GM19463 (cell line): ENCODE data around the gene DNAH17.

Experiments used
- ATAC-seq: cut with Tn5 transposase; IDR thresholded peaks from one replicate; pipeline ENCODE4 v1.9.1; 2021; ENCODE audit warnings: mild to moderate bottlenecking, moderate library complexity; ENCODE audit not compliant: unreplicated experiment

The DNAH17 gene

DNA sequence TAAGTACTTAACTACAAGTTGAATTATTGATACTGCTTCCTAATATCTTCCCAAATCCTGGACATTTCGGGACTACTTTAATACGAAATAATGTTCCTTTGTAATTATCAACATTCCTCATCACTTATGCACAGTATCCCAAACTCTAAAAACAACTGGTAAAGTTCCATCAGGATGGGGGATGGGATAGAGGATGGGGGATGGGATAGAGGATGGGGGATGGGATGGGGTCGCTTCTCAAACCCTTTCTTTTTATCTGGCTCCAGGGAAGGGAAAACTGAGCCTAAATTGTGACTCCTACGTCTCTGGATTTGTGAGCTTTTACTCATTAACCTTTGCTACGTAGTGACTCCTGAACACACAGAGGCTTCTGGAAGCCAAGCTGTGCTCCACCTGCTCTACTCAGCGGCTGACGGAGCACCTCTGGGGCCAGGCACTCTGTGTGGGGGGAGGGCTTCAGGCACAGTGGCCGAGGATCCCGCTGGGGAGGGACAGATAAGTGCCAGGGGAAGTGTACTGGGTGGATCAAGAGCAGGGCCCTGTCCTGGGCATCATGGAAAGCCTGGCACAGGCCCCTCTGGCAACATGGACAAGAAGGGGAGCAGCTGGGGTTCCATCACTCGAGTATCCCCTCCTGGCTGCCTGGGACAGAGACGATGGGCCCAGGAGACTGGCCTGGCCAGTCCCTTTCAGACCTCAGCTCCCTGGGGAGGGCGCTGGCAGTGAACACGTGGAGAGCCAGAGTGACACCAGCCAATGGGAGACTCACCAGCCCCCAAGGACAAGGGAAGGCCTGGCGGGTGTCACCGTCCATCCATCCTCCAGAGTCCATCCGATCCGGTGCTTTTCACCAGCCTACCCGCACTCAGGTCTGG lies 142.5 kb downstream of the DNAH17 start:
- ATAC-seq = no peak

DNA sequence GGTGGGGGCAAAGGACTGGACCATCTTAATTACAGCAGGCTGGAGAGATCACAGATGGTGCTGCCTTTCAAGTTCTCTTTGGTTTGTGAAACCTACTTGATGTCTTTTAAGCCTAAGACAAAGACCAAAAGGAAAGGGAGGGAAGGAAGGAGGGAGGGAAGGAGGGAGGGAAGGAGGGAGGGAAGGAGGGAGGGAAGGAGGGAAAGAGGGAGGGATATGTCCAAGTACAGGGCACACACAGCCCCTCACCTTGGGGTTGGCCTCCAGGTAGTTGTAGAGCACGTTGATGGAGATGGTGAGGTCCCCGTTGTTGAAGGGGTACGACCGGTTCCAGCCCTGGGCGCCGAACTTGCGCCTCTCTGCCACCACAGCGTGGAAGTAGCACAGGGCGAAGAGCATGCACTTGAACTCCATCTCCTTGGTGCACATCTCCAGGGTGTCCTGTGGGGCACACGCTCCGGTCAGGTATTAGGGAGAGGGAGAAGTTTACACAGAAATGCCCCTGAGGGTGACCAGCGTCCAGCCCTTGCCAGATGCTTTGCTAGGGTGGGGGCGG lies 143.3 kb downstream of the DNAH17 start:
- ATAC-seq = no peak

DNA sequence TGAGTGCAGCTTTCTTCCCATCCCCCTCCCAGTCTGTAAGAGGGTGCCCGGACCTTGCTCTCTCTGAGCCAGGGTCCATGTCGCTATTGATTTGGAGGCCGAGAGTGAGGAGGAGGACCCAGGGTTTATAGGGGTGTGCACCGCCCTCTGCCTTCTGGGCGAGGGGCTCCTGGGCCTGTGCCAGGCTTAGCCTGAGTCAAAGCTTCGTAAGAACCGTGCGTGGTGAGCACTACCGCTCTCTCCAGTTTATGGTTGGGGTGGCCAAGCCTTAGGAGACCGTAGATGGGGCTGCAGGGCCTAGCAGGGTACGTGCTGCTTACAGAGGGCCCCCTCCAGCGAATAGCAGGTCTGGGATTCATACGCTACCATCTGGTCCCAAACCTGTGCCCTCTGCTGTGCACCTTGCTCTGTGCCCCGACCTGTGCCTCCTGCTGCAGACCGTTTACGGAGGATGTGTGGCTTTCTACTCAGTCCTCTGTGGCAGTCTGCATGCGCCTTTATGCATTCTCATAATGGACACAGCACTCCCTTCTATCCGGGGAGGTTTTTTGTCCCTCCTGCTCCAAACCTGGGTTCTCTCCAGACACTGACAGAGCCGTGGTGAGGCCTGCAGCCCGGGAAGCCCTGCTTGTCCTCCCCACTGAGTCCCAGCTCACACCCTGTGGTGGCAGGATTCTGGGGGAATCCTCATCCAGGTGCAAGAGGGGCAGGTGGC lies 144.0 kb downstream of the DNAH17 start:
- ATAC-seq = no peak

DNA sequence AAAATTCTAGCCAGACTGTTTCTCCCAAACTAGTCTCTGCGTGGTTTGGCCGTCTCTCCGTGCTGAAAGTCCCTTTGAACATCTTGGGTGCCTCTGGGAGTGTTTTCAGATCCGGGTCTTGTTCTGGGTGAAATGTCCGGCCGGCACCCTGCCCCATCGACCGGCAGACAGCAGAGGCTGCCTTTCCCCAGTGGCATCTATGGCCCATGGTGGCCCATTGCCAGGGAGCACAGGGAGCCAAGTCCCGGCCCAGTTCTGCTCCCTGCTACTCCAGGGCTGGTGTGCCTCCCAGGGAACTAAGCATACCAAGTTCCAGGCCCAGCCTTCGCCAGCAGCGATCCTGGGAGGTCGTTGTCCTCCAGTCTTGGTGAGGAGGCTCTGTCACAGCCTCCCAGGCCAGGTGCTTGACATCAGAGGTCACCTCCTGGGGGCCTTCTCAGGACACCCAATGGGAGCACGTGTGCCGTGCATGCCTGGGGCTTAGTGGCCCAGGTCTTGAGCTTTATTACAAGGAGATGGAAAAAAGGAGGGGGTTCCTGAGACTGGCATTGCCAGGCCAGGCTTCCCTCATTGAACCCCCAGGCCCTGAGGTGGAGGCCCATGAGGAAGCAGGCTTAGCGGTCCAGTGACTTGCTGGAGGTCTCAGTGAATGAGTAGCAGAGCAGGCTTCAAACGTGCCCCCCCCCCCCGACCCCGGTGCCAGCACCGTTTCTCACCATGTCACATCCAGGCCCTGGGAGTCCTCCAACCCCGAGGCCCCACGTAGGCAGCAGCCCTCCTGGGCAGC lies 144.8 kb downstream of the DNAH17 start:
- ATAC-seq = no peak

DNA sequence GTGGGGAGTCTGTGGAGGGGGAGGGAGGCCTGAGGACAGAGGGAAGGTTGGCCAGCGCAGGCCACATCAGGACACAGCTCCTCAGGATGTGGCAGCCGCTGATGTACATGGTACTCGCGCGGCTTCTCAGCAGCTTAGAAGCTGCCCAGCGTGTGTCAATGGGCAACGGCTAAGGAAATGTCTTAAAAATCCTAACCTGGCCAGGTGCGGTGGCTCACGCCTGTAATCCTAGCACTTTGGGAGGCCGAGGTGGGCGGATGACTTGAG lies 145.6 kb downstream of the DNAH17 start:
- ATAC-seq = no peak

DNA sequence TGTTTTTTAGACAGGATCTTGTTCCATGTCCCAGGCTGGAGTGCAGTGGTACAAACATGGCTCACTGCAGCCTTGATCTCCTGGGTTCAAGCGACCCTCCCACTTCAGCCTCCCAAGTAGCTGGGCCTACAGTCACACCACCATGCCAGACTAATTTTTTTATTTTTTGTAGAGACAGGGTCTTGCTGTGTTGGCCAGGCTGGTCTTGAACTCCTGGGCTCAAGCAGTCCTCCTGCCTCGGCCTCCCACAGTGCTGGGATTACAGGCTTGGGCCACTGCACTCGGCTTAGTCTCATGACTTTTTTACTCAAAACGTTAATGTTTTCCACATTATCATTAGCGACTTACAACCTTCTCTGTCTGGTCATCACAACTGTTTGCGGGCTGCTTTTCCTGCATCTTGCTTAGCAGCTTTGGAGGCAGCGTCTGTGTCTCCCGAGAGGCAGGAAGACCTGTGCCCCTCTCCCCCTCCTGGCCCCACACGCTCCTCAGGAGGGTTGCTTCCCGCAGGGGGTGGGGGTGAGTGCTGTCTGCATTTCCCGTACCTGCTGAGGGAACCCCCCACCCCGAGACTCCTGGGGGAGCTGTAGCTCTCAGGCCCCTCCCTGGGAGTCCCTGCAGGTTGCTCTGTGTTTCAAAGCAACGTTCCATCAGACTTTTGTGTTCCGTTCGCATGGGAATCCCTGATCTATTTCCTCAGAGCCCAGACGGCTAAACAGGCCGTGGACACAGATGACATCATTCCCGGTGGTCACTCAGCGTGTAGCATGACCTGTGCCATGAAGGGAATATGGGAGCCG lies 146.1 kb downstream of the DNAH17 start:
- no peak for ATAC-seq

DNA sequence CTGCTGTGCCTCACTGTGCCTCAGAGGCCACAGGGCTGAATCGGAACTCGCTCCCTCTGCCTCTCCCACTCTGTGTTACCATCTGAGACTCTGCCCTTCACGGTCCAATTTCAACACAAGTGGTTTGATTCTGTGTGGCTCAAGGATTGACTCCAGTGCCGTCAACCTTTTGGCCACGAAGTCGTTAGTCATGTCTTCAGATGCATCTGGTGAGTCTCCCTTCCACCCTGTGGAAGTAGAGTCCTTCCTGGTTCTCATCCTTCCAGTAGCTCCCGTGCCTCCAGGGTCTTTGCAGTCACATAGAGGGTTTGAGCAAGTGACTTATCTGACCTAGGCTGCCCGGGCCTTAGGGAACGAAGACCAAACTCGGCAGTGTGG lies 147.6 kb downstream of the DNAH17 start:
- no peak for ATAC-seq

DNA sequence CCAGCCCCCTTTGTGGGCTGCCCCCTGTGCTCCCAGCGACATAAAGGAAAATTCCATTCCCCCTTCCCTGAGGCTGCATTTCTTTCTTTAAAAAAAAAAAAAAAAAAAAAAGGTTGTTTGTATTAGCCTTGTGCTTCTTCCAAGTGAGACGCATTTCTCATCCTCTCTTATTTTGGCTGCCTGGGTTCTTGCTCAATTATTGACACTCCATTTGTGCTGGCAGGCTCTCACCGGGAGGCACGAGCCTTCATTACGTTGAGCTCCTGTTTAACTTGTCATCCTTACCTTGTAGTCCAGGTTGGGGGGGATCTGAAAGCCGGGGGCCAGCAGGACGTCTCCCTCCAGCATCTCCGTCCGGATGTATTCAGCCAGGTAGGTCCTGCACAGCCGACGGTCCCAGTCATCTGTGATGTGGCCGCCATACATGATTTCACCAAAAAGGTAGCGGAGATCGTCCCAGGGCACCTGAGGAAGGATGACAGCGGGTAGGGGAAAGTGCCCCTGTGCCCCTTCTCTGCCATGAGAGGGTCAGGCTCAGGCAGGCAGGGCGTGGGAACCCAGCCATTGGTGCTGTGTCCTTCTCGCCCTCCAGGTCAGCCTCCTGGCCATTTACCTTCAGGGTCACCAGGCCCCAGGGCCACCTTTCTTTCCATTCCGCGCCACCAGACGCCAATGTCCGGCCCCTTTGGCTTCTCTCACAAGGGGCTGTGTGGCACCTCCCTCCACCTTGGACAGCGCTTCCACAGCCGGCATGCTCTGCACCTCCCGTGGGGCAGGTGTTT lies 148.2 kb downstream of the DNAH17 start:
- no peak for ATAC-seq

DNA sequence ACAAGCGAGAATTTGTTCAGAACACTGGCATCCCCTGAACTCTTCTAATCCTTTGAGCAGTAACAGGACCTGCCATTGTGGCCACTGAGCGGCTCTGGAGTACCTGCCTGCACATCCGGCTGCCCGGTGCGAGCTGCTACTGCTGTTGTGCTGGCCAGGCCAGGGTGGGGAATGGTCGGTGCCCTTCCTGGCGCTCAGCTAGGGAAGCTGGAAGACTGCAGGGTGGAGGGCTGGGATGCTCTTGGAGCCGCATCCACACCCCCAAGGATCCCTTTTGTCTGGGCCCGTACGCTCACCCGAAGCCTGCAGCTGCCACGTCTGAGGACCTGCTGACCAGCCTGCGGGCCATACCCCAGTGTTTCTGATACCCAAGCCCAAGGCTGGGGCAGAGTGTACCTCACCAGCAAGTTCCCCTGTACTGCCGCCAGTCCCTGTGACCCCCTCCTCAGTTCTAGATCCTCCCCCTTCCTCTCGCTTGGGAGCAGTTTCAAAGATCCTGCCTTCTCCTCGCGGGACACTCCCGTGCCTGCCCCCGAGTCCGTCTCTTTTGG lies 149.1 kb downstream of the DNAH17 start:
- ATAC-seq = no peak

DNA sequence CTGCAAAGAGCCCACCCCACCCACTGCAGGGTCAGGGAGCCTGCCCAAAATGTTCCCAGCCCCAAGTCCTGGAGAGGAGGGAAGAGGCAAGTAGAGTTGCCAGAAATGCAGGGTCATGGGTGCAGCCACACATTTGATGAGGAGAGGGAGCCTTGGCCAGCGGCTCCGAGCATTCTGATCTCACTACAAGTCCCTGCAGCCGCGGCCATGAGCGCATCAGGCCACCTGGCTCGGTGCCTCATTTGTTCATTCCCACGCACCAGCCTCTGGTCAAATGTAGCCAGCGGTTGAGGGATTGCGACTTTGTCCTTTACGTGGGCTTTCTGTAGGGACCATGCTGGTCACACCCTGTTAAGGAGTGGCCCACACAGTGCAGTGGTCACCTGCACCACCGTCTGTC lies 150.1 kb downstream of the DNAH17 start:
- ATAC-seq = no peak

DNA sequence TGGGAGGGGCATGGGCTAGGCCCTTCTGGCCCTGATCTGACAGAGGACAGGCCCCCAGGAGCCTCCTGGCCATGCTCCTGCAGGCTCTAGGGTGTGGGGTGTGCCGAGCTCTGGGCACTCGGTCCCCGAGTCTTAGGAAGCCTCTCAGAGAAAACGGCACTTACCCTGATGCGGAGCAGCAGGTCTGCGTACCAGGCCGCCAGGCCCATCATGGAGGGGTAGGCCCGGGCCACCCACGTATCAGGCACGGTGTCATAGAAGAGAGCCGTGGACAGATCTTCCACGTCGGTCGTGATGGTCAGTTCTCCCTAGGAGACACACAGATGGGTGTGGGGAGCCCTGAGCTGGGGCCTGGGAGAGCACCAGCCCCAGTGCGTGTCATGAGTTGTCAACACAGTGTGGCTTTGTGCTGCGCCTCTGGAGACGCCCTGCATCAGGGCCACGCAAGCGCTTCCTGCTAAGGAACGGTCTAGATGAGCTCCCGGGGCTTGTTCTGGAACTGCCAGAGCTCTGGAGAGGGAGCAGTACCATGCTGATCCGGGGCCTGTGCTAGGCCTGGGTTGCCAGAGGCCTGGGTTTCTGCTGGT lies 150.8 kb downstream of the DNAH17 start:
- no peak for ATAC-seq

DNA sequence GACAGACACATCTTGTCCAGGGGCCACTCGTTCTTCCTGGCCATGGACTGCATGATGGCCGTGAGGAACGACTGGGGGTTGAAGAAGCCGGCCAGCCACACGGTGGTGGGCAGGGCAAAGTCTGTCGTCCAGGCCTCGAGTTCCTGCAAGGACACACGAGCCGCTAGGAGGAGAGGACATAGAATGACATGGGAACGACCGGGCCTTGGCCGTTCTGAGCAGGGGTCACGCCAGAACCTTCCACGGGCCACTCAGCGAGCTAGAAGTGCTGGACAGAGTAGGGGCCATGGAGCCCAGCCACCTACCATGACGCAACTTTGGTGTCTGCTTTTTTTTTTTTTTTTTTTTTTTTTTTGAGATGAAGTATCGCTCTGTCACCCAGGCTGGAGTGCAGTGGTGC lies 151.8 kb downstream of the DNAH17 start:
- no peak for ATAC-seq

DNA sequence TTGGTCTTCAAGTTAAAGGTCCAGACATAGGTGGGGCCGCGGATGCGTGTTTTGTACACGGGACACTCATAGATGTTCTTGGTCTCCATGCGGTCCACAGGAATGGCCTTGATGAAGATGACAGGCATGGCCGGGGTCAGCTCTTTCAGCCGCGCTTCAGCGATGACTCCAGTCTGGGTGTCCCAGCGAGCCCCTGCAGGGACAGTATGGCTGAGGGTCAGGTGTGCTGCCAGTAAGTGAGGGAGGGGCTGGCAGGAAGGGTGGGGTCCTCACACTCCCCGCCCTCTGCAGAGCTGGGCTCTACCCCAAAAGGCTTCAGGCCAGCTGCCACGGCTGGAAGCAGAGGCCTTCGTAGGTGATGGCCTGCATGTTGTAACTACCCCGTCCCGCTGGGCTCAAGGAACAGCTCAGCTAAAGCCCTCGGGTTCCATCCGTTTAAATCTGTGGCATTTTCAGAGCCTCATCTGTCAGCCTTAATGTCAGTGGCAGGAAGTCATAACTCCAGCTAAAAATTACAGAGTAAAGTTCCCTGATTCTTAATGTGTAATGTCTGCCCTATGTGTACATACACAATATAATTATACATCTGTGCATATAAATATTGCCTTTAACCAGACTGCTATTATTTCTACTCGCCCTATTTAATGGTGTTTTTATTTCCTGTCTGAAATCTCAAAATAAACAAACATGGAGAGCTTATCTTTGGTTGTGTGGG lies 153.1 kb downstream of the DNAH17 start:
- no peak for ATAC-seq

DNA sequence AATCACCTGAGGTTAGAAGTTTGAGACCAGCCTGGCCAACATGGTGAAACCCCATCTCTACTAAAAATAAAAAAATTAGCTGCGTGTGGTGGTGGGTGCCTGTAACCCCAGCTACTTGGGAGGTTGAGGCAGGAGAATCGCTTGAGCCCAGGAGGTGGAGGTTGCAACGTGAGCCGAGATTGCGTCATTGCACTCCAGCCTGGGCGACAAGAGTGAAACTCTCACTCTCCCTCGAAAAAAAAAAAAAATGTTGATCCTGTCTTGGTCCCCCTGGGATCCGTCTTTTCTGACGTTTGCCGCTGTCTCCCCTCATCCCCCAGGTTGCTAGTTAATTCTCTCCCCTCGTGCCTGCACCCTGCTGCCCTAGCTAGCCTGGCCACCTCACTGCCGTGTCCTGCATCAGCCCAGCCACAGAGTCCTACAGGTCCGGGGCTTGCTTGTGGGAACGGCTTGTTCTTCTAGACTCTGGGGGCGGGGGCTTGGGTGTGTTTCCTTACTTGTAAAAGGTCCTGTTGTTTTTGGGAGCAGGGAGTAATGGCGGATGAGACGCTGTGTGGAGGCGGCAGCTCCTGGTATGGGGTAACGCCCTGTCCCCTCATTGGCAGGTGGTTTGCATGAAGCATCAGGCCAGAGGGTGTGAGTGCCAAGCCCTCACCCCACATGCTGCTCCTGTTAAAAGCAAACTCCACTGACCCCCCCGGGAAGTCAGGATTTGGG lies 154.2 kb downstream of the DNAH17 start:
- ATAC-seq = no peak

DNA sequence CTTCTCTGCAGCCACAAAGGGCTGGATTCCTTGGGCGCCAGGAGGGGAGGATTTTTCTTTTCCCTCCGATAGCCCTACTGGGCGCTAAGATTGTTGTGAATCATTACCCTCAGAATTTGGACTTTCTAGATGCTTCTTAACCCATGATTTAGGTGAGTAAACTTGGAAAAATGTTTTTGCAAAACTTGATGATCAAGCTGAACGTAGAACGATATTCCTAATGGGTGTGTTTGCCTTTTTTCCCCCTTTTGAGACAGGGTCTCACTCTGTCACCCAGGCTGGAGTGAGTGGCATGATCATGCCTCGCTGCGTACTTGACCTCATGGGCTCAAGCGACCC lies 155.0 kb downstream of the DNAH17 start:
- no peak for ATAC-seq

DNA sequence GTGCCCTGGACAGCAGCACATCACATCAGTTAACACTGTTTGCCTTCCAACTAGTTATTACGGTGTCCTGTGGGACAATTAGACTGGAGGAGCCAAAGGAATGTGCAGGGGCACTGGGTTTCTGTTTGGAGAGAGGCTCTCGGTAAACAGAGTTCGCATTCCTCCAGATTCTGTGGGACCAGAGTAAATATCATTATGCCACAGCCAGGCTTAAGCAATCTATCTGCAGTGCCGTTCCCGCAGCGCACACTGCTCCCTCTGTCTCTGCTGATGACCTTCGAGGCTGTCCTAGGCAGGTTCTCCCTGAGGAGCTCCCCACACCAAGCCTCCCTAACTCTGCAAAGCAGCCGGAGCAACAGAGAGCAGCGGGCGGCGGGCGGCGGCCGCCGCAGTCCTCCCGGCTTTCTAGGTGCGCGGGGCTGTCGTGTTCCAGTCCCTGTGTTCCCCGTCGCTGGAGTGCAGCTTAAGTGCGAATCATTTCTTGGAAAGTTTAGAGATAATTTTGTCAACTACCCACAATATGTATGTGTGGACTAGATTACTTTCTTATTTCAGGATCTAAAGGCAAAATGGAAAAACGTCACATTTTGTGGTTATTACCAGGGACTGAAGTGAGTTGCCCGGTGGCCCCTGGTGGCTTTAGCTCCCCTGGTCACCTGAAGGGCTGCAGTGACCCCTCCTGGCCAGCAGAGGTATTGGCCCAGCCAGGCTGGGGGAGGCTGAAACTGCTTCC lies 155.5 kb downstream of the DNAH17 start:
- no peak for ATAC-seq

DNA sequence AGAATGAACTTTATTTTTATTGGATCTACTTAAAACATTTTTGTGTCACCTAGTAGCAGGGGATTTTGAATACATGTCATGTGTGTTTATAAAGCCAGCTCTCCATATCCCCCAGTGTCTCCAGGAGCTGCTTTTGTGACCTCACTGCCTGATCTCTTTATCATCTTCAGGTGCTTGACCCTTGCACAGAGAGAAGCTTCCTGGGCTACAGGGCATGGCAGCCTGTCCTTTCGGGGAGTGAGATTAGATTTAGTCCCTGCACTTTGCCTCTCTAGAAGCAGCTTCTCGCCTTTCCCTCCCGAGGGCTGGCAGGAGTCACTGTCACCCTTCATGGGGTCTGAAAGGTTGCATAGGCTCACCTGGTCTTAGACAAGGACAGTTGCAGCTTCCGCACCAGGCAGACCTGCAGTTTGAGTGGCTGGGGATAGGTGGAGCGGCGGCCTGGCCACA lies 156.1 kb downstream of the DNAH17 start:
- ATAC-seq = no peak
